HG03064 (cell line): ENCODE data around the gene COL6A3.
"Not testable (repeated sequence)": the region's sequence is repeated elsewhere in the genome, so short reads cannot be mapped to it uniquely, and the experiment has no call there.

Source experiments
- ATAC-seq: cut with Tn5 transposase; IDR thresholded peaks from one replicate; pipeline ENCODE4 v1.9.1; 2021; ENCODE audit warnings: low read depth; ENCODE audit not compliant: unreplicated experiment

The COL6A3 gene

GRCh38 chr2:237422309-237422708 is 8.3 kb upstream of the COL6A3 start:
- ATAC-seq = no peak

GRCh38 chr2:237421542-237422116 is 7.7 kb upstream of the COL6A3 start:
- ATAC-seq = no peak

DNA sequence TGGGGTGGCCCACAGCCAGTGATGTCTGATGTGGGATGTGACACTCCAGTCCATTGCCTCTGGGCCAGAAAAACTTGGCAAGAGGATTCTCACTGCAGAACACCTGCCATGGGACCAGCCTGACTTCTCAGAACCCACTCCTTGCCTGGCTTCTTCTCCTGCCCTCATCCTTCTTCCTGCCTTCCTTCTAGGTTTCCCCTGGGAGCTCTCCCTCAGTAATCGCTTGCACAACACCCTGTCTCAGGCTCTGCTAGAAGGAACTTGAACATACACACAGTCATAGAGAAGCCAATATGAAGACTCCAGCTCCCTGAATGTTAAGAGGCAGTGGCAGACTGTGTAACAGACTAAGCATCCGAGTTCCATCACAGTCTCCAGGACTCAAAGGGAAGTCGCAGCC is 4.3 kb upstream of the COL6A3 start:
- ATAC-seq = no peak

DNA sequence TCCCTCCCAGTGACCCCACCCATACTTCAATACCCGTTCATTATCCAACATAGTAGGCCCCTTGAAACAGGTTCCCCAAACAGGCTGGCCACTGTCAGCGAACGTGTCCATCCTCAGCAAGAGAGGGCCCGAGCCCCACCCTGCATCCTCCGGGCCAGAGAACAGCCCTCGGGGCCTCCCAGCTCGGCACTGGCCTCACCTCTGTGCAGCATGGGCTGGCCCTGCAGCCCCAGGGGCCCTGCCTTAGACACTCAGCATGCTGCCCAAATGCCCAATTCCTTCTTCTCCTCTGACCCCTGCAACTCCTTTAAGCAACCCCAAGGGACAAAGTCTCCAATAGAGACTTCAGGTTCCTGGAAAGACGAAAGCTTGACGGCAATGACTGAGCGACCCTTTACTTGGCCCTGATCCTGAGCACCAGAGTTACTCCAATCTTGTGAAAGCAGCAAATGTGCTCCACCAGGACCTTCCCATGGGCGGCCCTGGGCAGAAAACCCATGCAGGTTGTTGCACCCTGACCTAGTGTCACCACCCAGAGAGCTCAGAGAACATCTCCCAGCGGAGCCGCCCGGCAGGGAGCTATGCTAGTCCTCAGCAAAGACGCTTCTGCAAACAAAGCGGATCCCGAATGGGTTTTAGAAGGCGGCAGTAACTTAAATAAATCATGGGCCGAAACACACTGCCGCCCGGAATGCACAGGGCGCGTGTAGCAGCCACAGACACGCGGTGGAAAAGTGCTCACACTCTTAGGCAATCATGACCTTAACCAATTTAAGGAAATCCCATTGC is 782 bp downstream of the COL6A3 start:
- ATAC-seq = no peak

DNA sequence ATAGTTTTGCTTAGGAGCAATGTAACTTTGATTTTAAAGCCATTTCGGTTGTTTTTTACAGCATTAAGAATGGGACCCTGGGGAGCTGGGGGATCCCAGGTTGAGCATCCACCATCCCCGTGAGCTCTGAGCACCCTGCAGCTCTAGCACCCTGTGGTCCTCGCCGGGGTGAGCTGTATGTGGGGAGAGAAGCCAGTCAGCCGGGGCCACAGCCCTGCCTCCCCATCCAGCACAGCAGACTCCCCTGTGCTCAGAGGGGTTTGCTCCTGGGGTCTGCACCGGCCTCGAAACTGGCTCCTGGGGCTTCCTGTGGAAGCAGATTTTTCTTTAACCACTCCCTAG is 1.3 kb downstream of the COL6A3 start:
- no peak for ATAC-seq

- ATAC-seq = no peak
Observed at GRCh38 chr2:237411683-237412423, 2.1 kb downstream of the COL6A3 start.

DNA sequence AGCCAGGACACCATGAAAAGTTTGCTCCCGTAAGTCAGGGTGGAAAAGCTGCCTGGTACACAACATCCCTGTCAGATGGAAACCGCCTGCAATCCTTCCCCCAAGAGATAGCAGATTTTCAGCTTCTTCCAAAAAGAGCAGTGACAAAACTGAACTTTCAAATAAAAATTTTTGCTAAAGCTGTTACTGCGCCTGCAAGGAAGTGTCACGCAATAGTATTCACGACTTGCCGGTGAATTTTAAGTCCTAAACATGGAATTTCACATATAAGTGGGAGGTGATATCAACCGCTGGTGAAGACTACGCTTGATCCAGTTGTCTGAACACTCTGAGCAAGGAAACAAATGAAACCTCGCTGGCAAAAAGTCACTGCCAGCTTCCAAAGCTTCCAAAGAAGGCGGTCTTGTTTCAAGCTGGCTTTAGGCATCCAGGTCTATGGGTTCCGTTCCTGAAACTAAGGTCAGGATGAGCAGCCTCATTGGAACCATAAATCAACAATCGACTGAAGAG is 2.8 kb downstream of the COL6A3 start:
- ATAC-seq = no peak

- not testable (repeated sequence) for ATAC-seq
Observed at GRCh38 chr2:237409263-237409662, 4.7 kb downstream of the COL6A3 start.

DNA sequence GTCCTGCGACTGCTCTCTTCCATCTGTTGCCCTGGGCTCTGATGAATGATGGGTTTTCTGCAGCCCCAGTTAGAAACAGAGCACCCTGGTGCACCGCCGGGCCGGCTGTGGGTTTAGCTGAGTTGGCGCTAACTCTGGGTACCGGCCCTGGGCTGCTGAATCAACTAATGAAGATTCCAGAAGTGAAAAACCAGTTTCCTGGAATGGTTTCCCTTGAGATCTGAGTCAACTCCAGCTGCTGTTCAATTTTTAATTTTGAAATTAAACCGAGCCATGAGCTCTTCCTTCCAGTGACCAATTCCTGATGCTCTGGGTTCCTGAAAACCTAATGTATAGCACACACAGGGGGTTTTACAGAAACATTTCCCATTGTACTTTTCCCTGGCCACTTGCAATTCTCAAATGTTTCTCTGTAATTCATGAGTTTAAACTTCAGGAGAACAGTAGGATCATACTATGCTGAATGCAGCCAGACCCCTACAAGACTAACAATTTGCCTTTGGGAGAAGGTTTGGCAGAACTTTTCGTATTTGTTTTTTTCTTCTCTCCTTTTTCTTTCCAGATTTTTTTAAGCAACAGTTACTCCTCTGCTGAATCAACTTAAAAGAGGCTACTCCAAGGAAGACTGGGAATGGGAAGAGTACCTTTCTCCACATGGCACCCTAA is 5.5 kb downstream of the COL6A3 start:
- no peak for ATAC-seq

GRCh38 chr2:237407700-237408099 is 6.3 kb downstream of the COL6A3 start:
- ATAC-seq = no peak

- no peak for ATAC-seq
Observed at GRCh38 chr2:237406371-237406895, 7.5 kb downstream of the COL6A3 start.

GRCh38 chr2:237405605-237406004 is 8.4 kb downstream of the COL6A3 start:
- no peak for ATAC-seq

DNA sequence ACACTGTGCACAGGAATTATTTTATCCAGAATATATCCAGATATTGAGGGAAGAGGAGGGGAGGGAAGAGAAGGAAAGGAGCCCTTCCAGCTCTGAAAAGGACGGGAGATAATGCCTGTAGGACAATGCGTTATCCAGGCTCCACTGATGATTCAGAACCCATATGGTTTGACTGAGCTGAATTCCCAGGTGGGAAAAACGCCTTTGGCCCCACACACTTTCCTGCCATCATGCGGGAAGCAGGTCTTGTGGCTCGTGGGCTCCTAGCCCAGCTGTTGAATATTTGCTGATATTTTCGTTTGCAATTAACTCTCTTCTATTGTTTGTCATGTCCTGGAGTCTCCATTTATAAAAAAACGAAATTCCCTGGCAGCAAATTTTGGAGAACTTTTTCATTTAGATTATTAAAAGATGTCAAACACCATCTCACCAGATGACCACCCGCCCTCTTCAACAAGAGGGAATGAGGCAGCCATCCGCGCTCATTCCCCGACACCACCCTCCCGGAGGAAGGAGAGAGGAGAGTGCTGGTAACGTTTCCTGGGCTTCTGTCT is 8.9 kb downstream of the COL6A3 start:
- ATAC-seq = no peak

- ATAC-seq = no peak
Observed at GRCh38 chr2:237404413-237404812, 9.6 kb downstream of the COL6A3 start.

DNA sequence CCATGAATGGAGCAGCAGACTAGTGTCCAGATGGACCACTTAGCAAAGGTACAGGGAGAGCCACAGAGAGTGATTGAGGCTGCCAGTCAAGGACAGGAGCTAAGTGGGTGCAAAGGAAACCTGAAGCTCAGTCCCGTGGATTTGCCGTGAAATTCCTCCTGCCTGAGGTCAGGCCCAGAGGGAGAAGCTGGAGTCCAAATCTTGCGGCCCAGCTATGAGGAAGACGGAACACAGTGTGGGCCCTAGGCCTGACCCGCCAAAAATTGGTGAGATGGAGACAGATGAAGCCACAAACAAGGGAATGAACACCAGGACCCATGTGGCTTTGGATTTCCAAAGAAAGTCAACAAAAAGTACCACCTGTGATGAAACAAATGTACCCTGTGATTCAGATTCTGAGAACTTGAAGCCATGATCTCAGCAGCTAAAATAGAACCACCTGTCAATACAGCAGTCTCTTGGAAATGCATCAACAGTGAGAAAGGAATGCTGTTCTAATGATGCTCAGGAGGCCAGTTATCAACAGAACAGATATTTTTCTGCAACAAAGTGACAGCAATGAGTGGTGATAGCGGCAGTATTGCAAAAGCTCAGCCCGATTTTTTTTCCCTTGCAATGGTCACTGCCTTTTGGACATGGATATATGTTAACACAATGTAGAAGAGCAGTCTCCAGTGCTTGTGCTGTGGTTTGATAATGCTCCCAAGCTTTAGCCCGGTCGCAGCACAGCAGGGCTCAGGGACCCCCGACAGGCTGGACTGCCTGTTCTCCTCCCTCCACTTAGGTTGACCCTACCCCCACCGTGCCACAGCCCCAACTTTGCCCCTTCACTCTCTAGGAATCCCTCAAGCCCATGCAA is 10.7 kb downstream of the COL6A3 start:
- ATAC-seq = no peak

DNA sequence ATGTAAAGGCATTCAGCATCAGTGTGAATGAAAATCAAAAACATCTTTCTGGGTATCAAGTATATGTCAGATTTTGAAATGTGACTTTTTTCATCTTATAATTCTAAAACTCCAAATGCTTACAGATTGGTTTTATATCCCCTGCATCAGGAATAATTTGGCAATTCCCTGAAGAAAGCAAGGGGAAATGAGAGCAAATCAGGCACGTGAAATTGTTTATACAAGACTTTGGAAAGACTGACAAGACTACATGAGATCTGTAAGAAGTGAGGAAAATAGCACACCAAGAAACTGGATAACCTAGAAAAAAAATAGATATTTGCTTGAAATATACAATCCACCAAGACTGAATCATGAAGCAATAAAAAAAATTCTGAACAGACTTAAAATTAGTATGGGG is 13.8 kb downstream of the COL6A3 start:
- ATAC-seq = no peak

GRCh38 chr2:237397072-237397471 is 16.9 kb downstream of the COL6A3 start:
- ATAC-seq = no peak

DNA sequence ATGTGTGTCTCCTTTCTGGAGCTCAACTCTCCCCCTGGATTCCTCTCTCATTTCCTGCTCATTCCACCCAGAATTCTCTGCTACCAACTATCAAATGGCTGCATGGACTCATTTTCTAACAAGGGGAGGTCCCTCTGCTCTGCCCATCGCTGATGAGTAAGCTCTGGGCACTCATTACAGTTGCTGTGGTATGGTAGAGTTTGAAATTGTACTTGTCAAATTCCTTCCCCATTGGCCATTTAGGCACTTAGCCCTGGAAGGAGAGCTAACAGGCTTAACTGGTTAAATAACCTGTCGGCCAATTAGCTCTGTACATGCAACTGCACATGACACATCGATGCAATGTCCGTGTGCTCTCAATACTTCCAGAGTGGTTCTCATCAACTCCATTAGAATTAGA is 20.4 kb downstream of the COL6A3 start:
- ATAC-seq = no peak

- no peak for ATAC-seq
Observed at GRCh38 chr2:237392186-237392585, 21.8 kb downstream of the COL6A3 start.

DNA sequence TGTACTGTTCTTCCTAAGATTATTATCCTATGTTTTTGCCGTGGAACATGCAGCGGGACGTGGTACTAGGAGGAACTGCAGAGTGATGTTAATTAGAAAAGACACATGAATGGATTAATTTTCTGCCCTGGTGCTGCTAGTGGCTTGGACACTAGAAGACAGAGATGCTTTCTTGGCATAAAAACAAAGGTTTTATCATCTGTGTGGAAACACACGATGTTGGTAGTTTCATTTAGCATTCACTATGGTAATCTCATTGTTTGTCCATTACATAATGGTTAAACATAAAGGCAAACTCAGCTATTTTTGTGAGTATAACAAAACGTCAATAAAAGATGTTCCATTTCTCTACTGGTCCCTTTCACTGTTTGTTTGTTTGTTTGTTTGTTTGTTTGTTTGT is 22.8 kb downstream of the COL6A3 start:
- no peak for ATAC-seq
